ENCODE measurements around the gene OGDHL.
"Not testable (repeated sequence)": the region's sequence is repeated elsewhere in the genome, so short reads cannot be mapped to it uniquely, and the experiment has no call there.

Gene OGDHL

DNA sequence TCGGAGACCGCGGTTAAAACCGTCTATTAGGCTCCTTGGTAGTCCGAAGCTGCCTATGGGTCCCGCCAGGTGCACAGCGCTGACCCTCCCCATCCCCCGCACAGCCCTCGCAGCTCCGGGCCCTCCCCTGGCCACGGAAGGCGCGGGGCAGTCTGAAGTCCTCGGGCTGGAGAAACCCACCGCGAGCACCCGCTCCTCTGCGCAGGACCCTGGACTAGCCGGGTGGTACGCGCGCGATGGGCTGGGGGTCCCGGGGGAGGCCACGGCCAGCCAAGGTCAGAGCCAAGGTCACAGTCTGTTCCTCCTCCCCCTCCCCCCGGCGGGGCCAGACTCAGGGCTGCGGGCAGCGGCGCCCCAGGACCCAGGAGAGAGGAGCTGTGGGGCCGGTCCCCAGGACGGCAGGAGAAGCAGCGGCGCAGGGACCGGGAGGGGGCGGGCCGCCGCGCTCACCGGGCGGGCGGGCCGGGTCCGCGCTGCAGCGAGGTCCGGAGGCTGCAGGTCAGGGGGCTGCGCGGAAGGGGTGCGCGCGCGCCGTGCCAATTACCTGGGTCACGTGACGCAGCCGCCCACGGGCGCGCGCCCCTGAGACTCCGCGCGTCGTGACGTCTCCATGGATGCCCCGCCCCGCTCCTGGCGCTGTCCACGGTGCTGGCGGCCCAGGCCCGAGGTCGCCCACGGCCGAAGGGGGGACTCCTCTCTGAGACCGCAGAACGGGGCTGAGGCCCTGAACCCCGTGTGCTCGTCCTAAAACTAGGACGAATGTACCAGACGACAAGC lies at the start of gene OGDHL:
OGDHL (minus strand) TSS at position 535 of the 777 bp plus-strand sequence. CDS start 3,731 bp downstream, outside the sequence.
- peak; percentile 74 to 77 for DNase-seq
- TF ChIP-seq GATA1 (IDR thresholded peaks at IDR 0.05; ENCODE audit: low read depth, low read length) = no peak
- no peak for TF ChIP-seq POLR2A (IDR thresholded peaks at IDR 0.05; ENCODE audit: low read length)

DNA sequence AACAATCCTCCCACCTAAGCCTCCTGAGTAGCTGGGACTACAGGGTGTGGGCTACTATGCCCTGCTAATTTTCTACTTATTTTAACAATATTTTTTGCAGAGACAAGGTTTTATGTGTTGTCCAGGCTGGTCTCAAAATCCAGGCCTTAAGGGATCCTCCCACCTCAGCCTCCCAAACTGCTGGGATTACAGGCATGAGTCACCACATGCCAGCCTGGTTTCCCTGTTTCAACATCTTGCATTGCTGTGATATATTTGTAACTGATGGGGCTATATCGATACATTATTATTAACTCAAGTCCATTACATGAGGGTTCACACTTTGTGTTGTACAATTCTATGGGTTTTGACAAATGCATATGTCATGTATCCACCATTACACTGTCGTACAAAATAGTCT lies 41.9 kb upstream of the OGDHL start:
- DNase-seq = no peak
- TF ChIP-seq POLR2A (IDR thresholded peaks at IDR 0.05; ENCODE audit: low read length) (no peak), GATA1 (IDR thresholded peaks at IDR 0.05; ENCODE audit: low read depth, low read length) (no peak)

DNA sequence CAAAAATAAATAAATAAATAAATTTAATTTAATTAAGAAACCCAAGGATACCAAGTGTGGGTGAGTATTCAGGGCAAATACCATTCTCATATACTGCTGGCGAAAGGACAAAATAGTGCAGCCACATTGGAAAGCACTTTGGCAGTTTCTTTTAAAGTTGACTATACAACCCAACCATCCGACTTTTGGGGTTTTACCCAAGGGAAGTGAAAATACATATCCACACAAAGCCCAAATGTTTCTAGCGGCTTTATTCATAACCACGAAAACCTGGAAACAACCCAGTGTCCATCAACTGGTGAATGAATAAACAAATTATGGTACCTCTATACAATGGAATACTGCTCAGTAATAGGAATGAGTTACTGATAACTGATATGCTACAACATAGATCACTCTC lies 36.2 kb upstream of the OGDHL start:
- DNase-seq = no peak
- TF ChIP-seq GATA1 (IDR thresholded peaks at IDR 0.05; ENCODE audit: low read depth, low read length) = no peak
- no peak for TF ChIP-seq POLR2A (IDR thresholded peaks at IDR 0.05; ENCODE audit: low read length)

DNA sequence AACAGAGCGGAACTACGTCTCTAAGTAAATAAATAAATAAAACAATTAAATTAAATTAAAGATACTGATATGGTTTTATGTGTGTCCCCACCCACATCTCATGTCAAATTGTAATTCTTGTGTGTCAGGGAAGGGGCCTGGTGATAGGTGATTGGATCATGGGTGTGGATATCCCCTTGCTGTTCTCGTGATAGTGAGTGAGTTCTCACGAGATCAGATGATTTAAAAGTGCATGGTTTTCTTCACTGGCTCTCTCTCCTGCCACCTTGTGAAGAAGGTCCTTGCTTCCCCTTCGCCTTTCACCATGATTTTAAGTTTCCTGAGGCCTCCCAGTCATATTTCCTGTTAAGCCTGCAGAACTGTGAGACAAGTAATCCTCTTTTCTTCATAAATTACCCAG lies 29.0 kb upstream of the OGDHL start:
- no peak for TF ChIP-seq GATA1 (IDR thresholded peaks at IDR 0.05; ENCODE audit: low read depth, low read length)
- TF ChIP-seq POLR2A (IDR thresholded peaks at IDR 0.05; ENCODE audit: low read length) = no peak
- no peak for DNase-seq

- no peak for TF ChIP-seq GATA1 (IDR thresholded peaks at IDR 0.05; ENCODE audit: low read depth, low read length)
- no peak for TF ChIP-seq POLR2A (IDR thresholded peaks at IDR 0.05; ENCODE audit: low read length)
- DNase-seq = no peak
Measured at GRCh38 chr10:49784681-49785080, 22.6 kb upstream of the OGDHL start.

DNA sequence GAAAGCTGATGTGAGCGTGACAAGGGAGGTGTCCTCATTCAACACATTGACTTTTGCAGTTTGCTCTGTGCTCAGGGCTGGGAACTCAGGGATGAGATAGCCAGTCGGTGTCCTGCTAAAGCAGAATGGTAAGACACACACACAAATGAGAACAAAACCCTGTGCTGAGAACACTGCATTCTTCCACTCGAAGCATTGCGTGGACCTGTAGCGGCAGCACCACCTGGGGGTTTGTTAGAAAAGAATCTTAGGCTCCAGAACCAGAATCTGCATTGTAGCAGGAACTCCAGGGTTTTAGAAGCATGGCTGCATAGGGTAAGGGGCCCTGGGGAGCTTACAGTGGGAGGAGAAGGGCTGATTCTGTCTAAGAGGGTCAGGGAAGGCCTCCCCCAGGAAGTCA lies 21.5 kb upstream of the OGDHL start:
- no peak for TF ChIP-seq POLR2A (IDR thresholded peaks at IDR 0.05; ENCODE audit: low read length)
- no peak for TF ChIP-seq GATA1 (IDR thresholded peaks at IDR 0.05; ENCODE audit: low read depth, low read length)
- no peak for DNase-seq

DNA sequence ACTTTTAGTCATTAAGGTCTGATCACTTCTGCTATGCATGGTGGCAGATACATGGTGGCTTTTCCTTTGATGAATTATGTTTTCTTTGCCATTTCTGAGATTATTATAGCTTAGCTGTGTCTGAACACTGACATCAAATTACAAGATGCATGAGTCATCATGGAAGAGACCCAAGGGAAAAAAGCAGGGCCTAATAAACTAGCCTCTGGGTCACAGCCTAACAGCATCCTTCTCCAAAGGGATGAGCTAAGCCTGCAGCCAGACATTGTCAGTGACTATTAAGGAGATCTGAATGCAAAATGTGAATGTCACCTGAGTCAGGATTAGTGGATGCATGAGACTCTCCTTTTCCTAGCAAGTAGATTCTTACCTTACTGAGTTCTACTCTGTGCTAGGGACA lies 19.1 kb upstream of the OGDHL start:
- no peak for TF ChIP-seq POLR2A (IDR thresholded peaks at IDR 0.05; ENCODE audit: low read length)
- TF ChIP-seq GATA1 (IDR thresholded peaks at IDR 0.05; ENCODE audit: low read depth, low read length) = no peak
- no peak for DNase-seq

DNA sequence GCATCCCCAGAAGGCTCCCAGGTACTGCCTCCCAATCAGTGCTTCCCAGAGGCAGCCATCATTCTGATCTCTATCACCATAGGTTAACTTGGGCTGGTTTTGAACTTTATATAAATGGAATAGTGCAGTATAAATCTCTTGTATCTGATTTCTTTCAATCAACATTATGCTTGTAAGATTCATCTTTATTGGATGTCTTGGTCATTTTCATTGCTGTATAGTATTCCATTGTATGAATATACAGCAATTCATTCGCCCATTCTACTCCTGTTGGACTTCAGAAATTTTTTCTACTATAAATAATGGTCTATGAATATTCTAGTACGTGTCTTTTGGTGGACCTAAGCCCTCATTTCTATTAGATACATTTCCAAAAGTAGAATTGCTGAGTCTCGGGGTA lies 16.1 kb upstream of the OGDHL start:
- TF ChIP-seq POLR2A (IDR thresholded peaks at IDR 0.05; ENCODE audit: low read length) (no peak), GATA1 (IDR thresholded peaks at IDR 0.05; ENCODE audit: low read depth, low read length) (no peak)
- no peak for DNase-seq

DNA sequence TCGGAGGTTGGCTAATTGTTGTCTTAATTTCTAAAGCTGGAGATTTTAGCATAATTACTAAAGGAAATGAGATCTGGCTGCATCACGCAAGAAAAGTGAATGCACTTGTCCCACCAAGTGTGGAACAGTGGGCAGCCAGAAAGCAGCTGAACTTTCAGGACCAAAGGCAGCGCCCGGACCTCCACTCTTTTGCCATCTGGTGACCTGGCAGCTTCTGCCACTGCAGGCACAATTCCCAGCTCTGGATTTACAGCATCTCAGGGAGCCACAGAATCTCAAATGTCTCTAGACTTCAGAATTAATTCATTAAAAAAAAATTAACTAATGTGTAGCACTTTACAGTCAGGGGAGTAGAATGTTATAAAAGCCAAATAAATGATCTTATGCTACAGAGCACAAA lies 14.7 kb upstream of the OGDHL start:
- TF ChIP-seq POLR2A (IDR thresholded peaks at IDR 0.05; ENCODE audit: low read length) = no peak
- no peak for TF ChIP-seq GATA1 (IDR thresholded peaks at IDR 0.05; ENCODE audit: low read depth, low read length)

GRCh38 chr10:49775014-49775413 lies 12.9 kb upstream of the OGDHL start:
- no peak for TF ChIP-seq GATA1 (IDR thresholded peaks at IDR 0.05; ENCODE audit: low read depth, low read length)
- TF ChIP-seq POLR2A (IDR thresholded peaks at IDR 0.05; ENCODE audit: low read length) = no peak
- no peak for DNase-seq

More for the DNA sequence above, 14.7 kb upstream of the OGDHL start:
- DNase-seq = no peak

DNA sequence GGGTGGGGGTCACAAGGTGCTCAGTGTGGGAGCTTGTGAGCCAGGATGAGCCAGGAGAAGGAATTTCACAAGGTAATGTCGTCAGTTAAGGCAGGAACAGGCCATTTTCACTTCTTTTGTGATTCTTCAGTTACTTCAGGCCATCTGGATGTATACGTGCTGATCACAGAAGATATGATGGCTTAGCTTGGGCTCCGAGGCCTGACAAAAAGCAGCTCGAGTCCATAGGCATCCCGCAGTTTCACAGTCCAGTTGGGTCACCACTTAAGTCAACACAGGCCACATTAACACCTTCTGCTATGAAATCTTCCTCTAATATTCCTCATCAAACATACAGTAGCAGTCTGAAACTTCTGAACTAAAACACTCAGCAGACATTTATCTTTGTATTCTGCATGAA lies 10.8 kb upstream of the OGDHL start:
- not testable (repeated sequence) for DNase-seq

DNA sequence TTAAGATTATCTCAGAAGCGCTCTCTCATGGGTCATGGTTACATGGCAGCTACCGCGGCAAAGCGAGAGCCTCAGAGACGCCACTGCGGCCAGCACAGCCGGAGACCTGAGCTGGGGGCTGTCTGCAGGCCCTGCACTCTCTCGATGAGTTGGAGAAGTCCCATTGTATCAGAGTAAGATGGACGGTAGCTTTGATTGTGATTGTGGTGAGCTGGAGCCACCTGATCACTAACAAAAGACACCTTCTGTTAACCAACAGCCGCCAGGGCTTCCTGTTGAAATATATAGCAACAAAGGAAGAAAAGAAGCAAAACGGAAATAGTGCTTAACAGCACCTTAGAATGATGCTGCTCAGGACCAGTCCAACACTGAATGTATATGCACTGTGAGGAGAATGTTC lies 8.9 kb upstream of the OGDHL start:
- DNase-seq = not testable (repeated sequence)

DNA sequence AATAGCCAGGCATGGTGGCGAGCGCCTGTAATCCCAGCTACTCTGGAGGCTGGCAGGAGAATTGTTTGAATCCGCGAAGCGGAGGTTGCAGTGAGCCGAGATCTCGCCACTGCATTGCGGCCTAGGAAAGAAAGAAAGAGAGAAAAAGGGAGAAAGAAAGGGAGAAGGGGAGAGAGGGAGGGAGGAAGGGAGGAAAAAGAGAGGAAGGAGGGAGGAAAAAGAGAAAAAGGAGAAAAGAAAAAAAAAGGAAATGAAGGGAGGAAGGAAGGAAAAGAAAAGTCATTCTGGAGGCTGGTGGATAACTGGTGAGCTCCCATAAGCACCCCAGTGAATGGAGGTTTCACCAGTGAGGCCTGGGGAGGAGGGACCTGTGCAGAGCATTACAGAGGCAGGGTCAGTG lies 7.6 kb upstream of the OGDHL start:
- TF ChIP-seq POLR2A (IDR thresholded peaks at IDR 0.05; ENCODE audit: low read length) (no peak), GATA1 (IDR thresholded peaks at IDR 0.05; ENCODE audit: low read depth, low read length) (no peak)
- DNase-seq = no peak

DNA sequence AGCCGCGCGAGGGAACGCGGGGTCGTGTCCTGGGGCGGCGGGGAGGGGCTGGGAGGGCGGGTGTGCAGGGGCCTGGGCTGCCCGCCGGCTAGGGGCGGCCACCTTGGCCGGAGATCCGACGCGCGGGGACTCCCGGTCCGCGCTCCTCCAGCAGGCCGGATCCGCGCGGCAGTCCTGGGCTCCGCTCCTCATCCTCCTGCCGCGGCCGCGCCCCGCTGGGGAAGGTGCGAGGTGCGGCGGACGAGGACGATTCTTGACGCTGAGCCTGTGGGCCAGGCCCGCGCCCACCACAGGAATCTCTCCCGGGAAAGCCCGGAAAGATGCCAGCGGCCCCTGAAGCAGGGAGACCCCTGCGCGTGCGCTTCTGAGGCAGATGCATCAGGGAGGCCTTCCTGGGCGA lies 6.6 kb upstream of the OGDHL start:
- DNase-seq = no peak
- TF ChIP-seq GATA1 (IDR thresholded peaks at IDR 0.05; ENCODE audit: low read depth, low read length) (no peak), POLR2A (IDR thresholded peaks at IDR 0.05; ENCODE audit: low read length) (no peak)

GRCh38 chr10:49768329-49768728 lies 6.2 kb upstream of the OGDHL start:
- TF ChIP-seq GATA1 (IDR thresholded peaks at IDR 0.05; ENCODE audit: low read depth, low read length) (no peak), POLR2A (IDR thresholded peaks at IDR 0.05; ENCODE audit: low read length) (no peak)
- DNase-seq = no peak

GRCh38 chr10:49767752-49768151 lies 5.6 kb upstream of the OGDHL start:
- TF ChIP-seq POLR2A (IDR thresholded peaks at IDR 0.05; ENCODE audit: low read length) = no peak
- no peak for TF ChIP-seq GATA1 (IDR thresholded peaks at IDR 0.05; ENCODE audit: low read depth, low read length)
- no peak for DNase-seq
